ENCODE measurements around the gene HMCES.
A peak's percentile ranks its signal among the peaks of the same experiment; 100 is the strongest.

Gene HMCES

GRCh38 chr3:129317014-129317771 is 38.5 kb downstream of the HMCES start:
- H3K27ac ChIP-seq: peak overlapping the region; percentile 93
- TF ChIP-seq ZFX (IDR thresholded peaks at IDR 0.05) (no peak), CTCF (conservative IDR thresholded peaks at IDR 0.05) (no peak)

GRCh38 chr3:129317848-129318247 is 39.2 kb downstream of the HMCES start:
- TF ChIP-seq CTCF (conservative IDR thresholded peaks at IDR 0.05): no peak
- H3K27ac ChIP-seq: no peak overlapping the region

- no peak overlapping the region for H3K27ac ChIP-seq
- no peak for TF ChIP-seq ZFX (IDR thresholded peaks at IDR 0.05)
- TF ChIP-seq CTCF (conservative IDR thresholded peaks at IDR 0.05): no peak
Measured at GRCh38 chr3:129318921-129319320, 40.3 kb downstream of the HMCES start.

- TF ChIP-seq ZFX (IDR thresholded peaks at IDR 0.05) (no peak), CTCF (conservative IDR thresholded peaks at IDR 0.05) (no peak)
- H3K27ac ChIP-seq: no peak overlapping the region
Measured at GRCh38 chr3:129320261-129320660, 41.6 kb downstream of the HMCES start.

GRCh38 chr3:129320825-129321487 is 42.3 kb downstream of the HMCES start:
- H3K27ac ChIP-seq: no peak overlapping the region
- TF ChIP-seq ZFX (IDR thresholded peaks at IDR 0.05): no peak
- TF ChIP-seq CTCF (conservative IDR thresholded peaks at IDR 0.05): no peak

- no peak overlapping the region for H3K27ac ChIP-seq
- TF ChIP-seq CTCF (conservative IDR thresholded peaks at IDR 0.05) (no peak), ZFX (IDR thresholded peaks at IDR 0.05) (no peak)
Measured at GRCh38 chr3:129321887-129322286, 43.2 kb downstream of the HMCES start.

GRCh38 chr3:129323651-129324294 is 45.1 kb downstream of the HMCES start:
- TF ChIP-seq ZFX (IDR thresholded peaks at IDR 0.05) (no peak), CTCF (conservative IDR thresholded peaks at IDR 0.05) (no peak)
- H3K27ac ChIP-seq: no peak overlapping the region

All from C4-2B (cell line).